ENCODE results near the gene ACOT12.

- TF ChIP-seq CTCF (IDR thresholded peaks at IDR 0.05) (no peak), POLR2A (IDR thresholded peaks at IDR 0.05) (no peak), EP300 (IDR thresholded peaks at IDR 0.05) (no peak)
Measured at GRCh38 chr5:81401266-81401665, 7.3 kb upstream of the ACOT12 start.
